Upper lobe of right lung (tissue), 1 donor: ENCODE measurements around the gene SMAD2. TPM values are rescaled to one million over a fixed set of nuclear protein-coding genes. Genes with fewer than 3 reads are reported as not detected.

Experiments
- ATAC-seq: fragments of 200-7000 bp; cut with Tn5 transposase; one replicate; pipeline ENCODE4 v1.9.1; 2020; ENCODE audit warnings: mild to moderate bottlenecking, moderate library complexity
- DNase-seq: peaks from one replicate; pipeline ENCODE4 v3.0.0-alpha.2; 2020
- H3K27ac ChIP-seq: fragments of 200-600 bp; one replicate; pipeline ENCODE4 v1.8.0; 2022
- H3K27me3 ChIP-seq: fragments of 200-600 bp; one replicate; pipeline ENCODE4 v1.8.0; 2022; ENCODE audit warnings: mild to moderate bottlenecking
- H3K36me3 ChIP-seq: fragments of 200-600 bp; one replicate; pipeline ENCODE4 v1.8.0; 2022
- H3K4me1 ChIP-seq: fragments of 200-600 bp; one replicate; pipeline ENCODE4 v1.8.0; 2022
- H3K4me3 ChIP-seq: fragments of 200-600 bp; one replicate; pipeline ENCODE4 v1.8.0; 2022; ENCODE audit warnings: mild to moderate bottlenecking
- H3K9me3 ChIP-seq: fragments of 200-600 bp; one replicate; pipeline ENCODE4 v1.8.0; 2022
- intact Hi-C: fragments of 100-400 bp; cut with DNase I; formaldehyde crosslinking; loops from one replicate; pipeline ENCODE4 v1.11.0; 2022
- total RNA-seq: library from RNA; stranded (reverse); fragmentation: NEBNext Ultra II Directional; extraction: Animal tissue kit (Norgen Biotek cat#: 25700); gene quantifications from one replicate; pipeline ENCODE4 v1.2.1, GENCODE V29; 2021
- TF ChIP-seq, protein P1 (sequence below): fragments of 200-600 bp; IDR thresholded peaks from one replicate; pipeline ENCODE4 v1.8.0; 2022; ENCODE audit warnings: antibody characterized with exemption
- donor health status: DM: no; HTN: yes; CAD: no; lungs with severe emphysema.

SMAD2 gene
- total RNA-seq, 1 donor from 2014 or later, result 160 TPM

DNA sequence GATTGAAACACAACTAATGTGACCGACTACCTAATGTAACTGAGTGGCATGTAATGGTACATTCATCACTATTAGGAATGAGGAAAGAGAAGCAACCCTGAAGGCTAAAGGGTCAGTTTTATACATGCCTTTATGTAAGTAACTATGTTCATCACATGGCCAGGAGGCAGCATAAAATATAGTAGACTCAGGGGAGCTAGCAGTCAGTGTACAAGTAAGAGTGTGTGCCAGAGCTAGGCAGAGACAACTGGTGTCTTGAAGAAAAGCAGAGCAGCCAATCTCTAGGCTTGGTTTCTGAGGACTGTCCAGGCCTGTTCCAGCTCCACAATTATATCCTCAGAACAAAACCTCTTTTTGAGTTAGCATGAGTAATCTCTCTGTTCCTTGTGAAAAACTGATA lies 18.1 kb downstream of the SMAD2 start:
- H3K27ac ChIP-seq, result peak overlapping the region; percentile 2
- peaks cover 21% of the 10 kb centered on the region for H3K4me1 ChIP-seq
- H3K36me3 ChIP-seq, result no peaks in the 10 kb centered on the region
- DNase-seq (no peak), ATAC-seq (no peak)
- H3K4me3 ChIP-seq, result no peak overlapping the region
- H3K27me3 ChIP-seq, result no peaks in the 10 kb centered on the region
- no peaks in the 10 kb centered on the region for H3K9me3 ChIP-seq
- intact Hi-C loops, result no loop called here
- TF ChIP-seq, protein P1, sequence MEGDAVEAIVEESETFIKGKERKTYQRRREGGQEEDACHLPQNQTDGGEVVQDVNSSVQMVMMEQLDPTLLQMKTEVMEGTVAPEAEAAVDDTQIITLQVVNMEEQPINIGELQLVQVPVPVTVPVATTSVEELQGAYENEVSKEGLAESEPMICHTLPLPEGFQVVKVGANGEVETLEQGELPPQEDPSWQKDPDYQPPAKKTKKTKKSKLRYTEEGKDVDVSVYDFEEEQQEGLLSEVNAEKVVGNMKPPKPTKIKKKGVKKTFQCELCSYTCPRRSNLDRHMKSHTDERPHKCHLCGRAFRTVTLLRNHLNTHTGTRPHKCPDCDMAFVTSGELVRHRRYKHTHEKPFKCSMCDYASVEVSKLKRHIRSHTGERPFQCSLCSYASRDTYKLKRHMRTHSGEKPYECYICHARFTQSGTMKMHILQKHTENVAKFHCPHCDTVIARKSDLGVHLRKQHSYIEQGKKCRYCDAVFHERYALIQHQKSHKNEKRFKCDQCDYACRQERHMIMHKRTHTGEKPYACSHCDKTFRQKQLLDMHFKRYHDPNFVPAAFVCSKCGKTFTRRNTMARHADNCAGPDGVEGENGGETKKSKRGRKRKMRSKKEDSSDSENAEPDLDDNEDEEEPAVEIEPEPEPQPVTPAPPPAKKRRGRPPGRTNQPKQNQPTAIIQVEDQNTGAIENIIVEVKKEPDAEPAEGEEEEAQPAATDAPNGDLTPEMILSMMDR, result no peak

DNA sequence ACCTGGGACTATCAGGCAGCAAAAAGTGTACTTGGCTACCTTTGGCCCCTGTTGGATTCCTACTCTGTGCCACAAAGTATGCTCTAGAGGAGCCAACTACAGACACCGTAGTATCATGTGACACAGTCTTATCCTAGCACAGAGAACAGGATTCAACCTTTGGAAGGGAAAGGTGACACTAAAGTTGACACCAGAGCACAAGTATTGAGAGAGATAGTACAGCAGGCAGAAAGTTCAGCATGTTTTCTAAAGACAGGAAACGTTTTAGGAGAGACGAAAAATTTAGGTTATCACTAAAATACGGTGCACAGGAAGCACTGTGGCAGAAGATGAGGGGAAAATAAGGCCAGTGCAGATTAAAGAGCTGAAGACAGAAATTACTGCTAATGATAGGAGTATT lies 18.6 kb downstream of the SMAD2 start:
- no peak for ATAC-seq
- peaks cover 21% of the 10 kb centered on the region for H3K4me1 ChIP-seq
- no peak overlapping the region for H3K4me3 ChIP-seq
- H3K27ac ChIP-seq, result peak overlapping the region; percentile 2
- intact Hi-C loops, result no loop called here
- no peak for DNase-seq
- H3K9me3 ChIP-seq, result no peaks in the 10 kb centered on the region
- no peaks in the 10 kb centered on the region for H3K36me3 ChIP-seq
- H3K27me3 ChIP-seq, result no peaks in the 10 kb centered on the region
- TF ChIP-seq, protein P1, result no peak

DNA sequence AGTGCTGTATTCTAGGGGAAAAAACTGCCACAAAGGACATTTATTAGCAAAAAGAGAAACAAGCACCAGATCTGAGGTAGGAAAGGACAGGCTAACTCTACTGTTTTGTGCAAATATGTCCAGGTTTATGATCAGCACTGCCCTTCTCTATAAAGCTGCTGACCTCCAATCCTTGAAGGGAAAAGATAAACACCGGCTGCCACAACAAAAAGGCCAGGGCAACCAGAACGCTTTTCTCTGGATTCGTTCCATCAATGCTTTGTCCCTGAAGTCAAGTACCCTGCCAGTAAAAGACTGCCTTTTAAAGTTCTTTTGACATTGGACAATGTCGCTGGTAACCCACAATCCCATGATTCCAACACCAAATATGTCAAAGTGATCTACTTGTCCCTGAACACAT lies 21.0 kb downstream of the SMAD2 start:
- Histone ChIP-seq H3K9me3 (no peaks in the 10 kb centered on the region), H3K27me3 (no peaks in the 10 kb centered on the region), H3K36me3 (no peaks in the 10 kb centered on the region), H3K27ac (no peak overlapping the region), H3K4me1 (peaks cover 17% of the 10 kb centered on the region), H3K4me3 (no peak overlapping the region)
- intact Hi-C loops, result no loop called here
- no peak for ATAC-seq
- no peak for DNase-seq
- TF ChIP-seq, protein P1, result no peak

DNA sequence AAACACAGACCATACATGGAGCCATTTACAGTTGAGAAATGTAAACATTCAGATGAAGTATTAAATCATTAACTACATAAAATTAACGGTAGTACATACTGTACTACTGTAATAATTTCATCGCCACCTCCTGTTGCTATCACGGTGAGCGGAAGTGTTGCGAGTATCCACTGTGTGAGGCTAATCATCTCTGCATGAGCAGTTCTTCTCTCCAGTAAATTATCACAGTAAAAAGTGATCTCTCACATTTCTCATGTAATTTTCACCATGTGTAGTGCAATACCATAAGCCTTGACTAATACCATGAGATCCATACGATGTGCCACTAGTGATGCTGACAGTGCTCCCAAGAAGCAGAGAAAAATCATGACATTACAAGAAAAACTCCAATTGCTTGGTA lies 21.9 kb downstream of the SMAD2 start:
- DNase-seq (no peak), ATAC-seq (no peak)
- intact Hi-C loops, result no loop called here
- H3K4me3 ChIP-seq, result no peak overlapping the region
- H3K27me3 ChIP-seq, result no peaks in the 10 kb centered on the region
- H3K4me1 ChIP-seq, result peaks cover 12% of the 10 kb centered on the region
- no peaks in the 10 kb centered on the region for H3K36me3 ChIP-seq
- no peaks in the 10 kb centered on the region for H3K9me3 ChIP-seq
- TF ChIP-seq, protein P1, result no peak
- H3K27ac ChIP-seq, result no peak overlapping the region

DNA sequence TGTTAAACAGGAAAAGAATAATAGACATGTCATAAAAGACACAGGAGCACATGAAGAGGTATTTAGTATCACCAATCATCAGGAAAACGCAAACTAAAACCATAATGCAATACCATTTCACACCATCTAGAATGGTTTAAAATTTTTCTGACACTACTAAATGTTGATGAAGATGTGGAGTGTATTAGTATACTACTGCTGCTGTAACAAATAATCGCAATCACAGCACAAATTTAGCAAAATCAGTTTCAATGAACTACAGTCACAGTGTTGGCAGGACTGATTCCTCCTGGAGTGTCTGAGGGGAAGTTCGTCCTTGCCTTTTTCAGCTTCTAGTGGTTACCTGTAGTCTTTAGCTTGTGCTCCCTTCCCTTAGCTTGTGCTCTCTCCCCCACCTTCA lies 24.1 kb downstream of the SMAD2 start:
- intact Hi-C loops, result no loop called here
- Histone ChIP-seq H3K27me3 (no peaks in the 10 kb centered on the region), H3K4me3 (no peak overlapping the region), H3K36me3 (no peaks in the 10 kb centered on the region), H3K27ac (no peak overlapping the region), H3K9me3 (no peaks in the 10 kb centered on the region), H3K4me1 (peaks cover 11% of the 10 kb centered on the region)
- TF ChIP-seq, protein P1, result no peak
- ATAC-seq, result no peak
- no peak for DNase-seq

DNA sequence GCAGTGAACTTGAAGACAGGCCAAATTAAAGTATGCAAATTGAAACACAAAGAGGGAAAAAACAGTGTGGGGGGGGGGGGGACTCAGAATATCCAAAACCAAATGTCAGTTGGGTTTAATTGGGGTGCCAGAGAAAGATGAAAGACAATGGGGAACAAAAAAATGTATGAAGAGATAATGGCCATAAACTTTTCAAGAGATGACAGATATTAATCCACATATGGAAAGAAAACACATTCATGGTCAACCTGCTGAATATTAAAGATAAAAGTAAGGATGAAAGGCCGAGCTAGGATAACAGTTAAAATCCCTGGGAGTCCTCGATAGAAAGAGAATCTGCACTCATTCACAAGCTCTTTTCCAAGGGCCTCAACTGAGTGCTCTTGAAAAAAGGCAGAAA lies 26.6 kb downstream of the SMAD2 start:
- intact Hi-C loops, result no loop called here
- DNase-seq (no peak), ATAC-seq (no peak)
- H3K36me3 ChIP-seq, result no peaks in the 10 kb centered on the region
- no peaks in the 10 kb centered on the region for H3K27me3 ChIP-seq
- no peak overlapping the region for H3K4me3 ChIP-seq
- no peaks in the 10 kb centered on the region for H3K9me3 ChIP-seq
- peaks cover 22% of the 10 kb centered on the region for H3K4me1 ChIP-seq
- TF ChIP-seq, protein P1, result no peak
- H3K27ac ChIP-seq, result no peak overlapping the region
